DMS79 (cell line): ENCODE data around the gene DUSP5.

Experiments used
- DNase-seq: peaks from one replicate; lab custom pipeline; 2025; lab: John Stamatoyannopoulos, UW

The DUSP5 gene

DNA sequence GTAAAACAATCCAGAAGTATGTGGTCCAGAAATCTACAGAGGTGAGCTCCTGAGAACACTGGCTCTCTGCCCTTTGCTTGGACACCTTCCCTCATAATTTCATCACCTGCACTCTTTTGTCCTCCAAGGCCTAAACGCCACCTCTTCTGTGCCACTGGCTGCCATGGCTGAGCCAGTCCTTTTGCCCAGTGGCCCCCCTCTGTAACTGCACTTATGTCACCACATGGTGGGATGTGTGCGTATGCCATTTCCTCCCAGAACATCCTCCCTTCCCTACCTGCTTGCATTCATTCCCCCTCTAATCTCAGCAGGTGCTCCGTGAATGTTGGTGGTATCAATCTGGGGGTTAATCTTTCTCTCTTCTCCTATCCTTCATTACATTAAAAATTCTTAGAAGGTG, 17.3 kb upstream of the DUSP5 start:
- no peak for DNase-seq

DNA sequence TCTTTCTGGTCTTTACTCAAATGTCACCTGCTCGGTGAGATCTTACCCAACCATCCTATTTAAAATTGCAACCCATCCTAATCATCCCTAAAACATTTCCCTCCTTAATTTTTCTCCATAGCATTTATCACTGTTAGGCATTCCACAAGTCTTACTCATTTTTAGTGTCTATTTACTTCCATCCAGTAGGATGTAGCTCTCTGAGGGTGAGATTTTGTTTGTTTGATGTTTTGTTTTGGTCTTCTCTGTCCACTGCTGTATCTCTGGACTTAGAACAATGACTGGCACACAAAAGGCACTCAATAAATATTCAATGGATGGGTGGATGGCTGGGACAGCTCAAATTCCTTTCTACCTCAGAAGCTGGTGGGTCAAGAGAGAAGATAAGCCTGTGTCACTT, 15.8 kb upstream of the DUSP5 start:
- no peak for DNase-seq

- DNase-seq: no peak
Observed at GRCh38 chr10:110483633-110484032, 14.1 kb upstream of the DUSP5 start.

- no peak for DNase-seq
Observed at GRCh38 chr10:110485541-110485940, 12.2 kb upstream of the DUSP5 start.

GRCh38 chr10:110486680-110487410, 10.9 kb upstream of the DUSP5 start:
- no peak for DNase-seq

- DNase-seq: no peak
Observed at GRCh38 chr10:110487411-110488331, 10.0 kb upstream of the DUSP5 start.

DNA sequence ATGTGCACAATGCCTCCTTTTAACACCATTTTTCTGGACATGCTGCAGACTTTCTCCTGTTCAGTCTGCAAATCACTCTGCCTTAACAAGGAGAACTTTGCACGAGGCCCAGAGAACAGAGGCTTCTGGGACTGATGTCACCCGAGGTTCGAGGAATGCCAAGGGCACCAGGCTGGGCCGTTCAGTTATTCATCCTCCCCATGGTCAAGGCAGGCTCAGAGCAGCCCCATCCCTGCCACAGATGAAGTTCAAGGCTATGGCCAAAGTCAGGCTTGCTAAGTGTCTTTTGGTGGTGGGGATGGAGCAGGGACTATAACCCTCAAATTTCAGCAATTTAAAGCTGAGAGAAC, 9.4 kb upstream of the DUSP5 start:
- no peak for DNase-seq

- no peak for DNase-seq
Observed at GRCh38 chr10:110488940-110489339, 8.8 kb upstream of the DUSP5 start.

DNA sequence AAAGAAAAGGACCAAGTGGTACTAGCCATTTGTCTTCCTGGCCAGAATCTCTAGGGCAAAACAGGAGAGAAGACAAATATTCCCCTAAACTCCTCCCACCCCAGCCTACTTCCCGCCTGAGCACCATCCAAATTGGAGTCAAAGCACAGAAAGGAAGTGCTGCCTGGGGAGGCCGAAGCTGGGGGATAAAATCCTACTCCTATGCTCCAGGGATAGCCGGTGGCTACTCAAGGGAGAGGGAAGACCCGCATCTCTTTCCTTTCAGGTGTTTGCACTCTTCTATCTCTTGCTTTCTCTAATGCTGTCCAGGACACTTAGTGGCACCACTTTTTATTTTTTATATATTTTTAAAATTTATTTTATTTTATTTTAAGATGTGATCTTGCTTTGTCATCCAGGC, 7.1 kb upstream of the DUSP5 start:
- no peak for DNase-seq

GRCh38 chr10:110491346-110491745, 6.4 kb upstream of the DUSP5 start:
- DNase-seq: no peak

DNA sequence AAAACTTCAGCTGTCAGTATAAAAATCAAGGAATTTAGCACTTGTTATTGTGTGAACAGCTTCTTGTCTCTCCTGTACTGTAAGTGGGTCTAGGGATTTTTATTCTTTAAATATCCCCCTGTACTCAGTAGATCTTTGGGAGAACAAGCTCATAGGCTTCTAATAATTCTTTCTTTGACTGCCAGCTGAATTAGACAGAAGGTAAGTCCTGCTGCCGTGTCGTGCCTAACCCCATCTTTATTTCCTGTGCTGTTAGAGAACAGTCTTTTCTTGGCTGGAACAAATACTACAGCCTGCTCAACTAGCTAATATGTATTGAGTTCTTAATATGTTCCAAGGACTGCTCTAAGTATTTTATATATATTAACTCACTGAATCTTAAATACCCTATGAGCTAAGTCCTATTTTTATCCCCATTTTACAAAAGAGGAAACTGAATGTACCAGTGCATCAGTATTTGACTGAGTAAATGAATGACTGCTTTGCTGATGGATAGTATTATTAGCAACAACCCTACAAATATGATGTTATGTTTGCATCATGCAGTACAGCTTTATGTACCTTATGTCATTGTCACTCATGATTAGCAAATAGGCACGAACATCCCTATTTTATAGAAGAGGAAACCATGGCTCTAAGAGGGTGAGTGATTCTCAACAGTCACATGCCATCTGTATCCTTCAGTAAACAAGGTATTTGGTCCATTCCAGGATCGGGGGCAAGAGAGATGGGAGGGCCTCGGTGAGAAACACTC, 5.5 kb upstream of the DUSP5 start:
- DNase-seq: no peak

DNA sequence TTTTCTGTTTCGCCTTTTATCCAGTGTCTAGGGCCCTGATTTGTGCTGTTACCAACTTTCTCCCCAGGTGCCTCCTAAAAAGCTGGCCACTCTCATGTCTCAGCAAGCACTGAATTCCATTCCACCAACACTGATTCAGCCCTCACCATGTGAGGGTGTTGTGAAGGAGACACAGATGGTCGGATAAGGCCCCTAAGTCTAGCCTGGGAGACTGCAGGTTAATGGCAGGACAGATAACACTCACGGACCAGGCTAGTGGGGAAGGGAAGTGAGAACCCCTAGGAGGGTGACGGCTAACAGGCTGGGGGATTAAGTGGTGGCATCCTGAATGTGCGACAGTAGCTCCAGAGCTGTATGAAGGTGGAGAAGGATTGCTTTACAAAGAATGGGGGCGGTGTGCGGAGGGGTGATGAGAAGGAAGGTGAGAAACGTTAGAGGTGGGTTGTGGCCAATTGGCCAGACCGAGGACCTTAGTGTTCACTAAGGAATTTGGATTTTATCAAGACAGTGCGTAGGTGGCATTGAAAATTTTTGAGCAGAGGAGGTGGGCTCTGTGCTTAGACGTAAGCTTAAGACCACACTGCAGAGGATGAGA, 3.8 kb upstream of the DUSP5 start:
- no peak for DNase-seq

GRCh38 chr10:110494532-110494931, 3.2 kb upstream of the DUSP5 start:
- DNase-seq: no peak

- DNase-seq: no peak
Observed at GRCh38 chr10:110495731-110496552, 1.8 kb upstream of the DUSP5 start.

DNA sequence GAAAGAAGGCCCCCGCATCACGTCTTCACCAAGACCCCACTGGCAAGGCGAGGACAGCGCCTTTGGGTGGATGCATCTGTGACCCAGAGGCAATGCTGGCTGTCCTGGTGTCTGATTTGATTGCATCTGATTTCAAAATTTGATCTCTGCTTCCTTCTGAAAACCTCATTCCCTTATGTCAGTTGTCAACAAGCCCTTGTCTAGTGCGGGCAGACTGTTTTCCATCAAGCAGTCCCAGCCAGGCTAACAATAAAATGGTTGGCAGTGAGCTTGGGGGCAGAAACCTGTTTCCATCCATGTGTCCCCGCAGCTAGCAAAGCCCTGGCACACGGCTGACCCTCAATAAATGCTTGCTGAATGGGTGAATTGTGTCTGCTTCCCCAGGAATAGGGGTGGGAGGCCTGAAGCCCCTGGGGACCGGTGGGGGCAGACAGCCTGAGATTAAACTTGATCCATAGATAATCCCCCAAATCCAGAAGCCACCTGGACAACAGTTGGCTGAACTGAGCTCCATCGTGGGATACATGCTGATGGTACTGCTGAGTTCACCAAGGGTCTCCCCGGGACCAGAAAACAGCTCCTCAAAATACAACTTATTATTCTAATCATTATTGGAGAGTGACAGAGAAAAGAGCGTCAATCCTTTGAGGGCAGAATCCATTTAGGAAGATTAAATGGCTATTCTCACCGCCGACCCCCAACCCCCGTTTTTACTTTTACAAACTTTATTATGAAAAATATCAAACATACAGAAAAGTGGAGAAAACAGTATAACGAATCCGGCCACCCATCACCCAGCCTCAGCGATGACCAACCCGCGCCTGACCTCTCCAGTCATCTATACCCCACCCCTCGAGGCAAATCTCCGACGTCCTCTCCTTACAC, 912 bp upstream of the DUSP5 start:
- no peak for DNase-seq

- DNase-seq: no peak
Observed at GRCh38 chr10:110498087-110498981, 627 bp downstream of the DUSP5 start.

DNA sequence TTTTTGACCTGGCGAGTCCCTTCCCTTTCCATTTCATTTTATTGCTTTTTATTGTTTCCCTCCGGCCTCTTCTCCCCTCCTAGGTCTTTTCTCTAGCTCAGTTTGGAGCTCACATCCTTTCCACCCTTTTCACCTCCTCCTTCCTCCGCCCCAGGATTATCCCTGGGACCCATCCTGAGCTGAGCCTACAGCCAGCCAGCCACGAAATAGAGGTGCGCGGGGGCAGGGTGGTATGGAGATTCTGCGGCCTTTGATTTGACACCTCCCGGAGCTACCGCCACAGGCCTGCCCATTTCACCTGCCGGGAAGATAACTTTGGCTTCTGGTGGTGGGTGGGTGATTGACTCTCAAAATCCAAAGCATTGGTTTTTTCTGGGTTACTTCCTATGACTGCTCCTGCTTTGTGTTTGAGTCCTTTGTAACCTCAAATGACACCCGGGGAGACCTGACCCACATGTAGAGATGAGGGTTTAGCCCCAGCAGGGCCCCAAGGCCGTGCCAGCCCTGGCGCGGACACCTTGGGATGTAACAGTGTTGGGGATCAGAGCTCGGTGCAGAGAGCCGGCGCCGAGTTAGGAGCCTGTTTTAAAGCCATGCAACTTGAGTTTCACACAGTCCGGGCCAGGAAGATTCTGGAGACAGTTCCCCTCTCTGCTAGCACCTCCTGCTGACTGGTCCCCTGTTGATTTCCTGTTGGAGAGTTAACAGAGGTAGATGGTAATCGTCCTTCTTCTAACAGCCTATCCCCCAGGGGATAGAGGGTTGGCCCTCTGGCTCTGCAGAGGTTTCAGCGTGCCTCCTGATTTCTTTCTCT, 1.5 kb downstream of the DUSP5 start:
- no peak for DNase-seq

GRCh38 chr10:110499796-110500514, 2.2 kb downstream of the DUSP5 start:
- DNase-seq: no peak
